GM12874 (cell line): ENCODE measurements around the gene CT45A3.
"Not testable (repeated sequence)": the region's sequence is repeated elsewhere in the genome, so short reads cannot be mapped to it uniquely, and the experiment has no call there.

Source experiments
- TF ChIP-seq, protein P1 (sequence below): IDR thresholded peaks from 2 replicates; pipeline ENCODE4 v1.5.1; 2011; ENCODE audit warnings: low read depth, mild to moderate bottlenecking, control low read depth, low read length, moderate library complexity; ENCODE audit not compliant: insufficient read depth

Gene CT45A3

GRCh38 chrX:135768091-135768490 is at the start of gene CT45A3:
Gene CT45A3 (minus strand): TSS chrX:135768191. CDS start chrX:135764444, 3,747 bp downstream.
- TF ChIP-seq, protein P1, sequence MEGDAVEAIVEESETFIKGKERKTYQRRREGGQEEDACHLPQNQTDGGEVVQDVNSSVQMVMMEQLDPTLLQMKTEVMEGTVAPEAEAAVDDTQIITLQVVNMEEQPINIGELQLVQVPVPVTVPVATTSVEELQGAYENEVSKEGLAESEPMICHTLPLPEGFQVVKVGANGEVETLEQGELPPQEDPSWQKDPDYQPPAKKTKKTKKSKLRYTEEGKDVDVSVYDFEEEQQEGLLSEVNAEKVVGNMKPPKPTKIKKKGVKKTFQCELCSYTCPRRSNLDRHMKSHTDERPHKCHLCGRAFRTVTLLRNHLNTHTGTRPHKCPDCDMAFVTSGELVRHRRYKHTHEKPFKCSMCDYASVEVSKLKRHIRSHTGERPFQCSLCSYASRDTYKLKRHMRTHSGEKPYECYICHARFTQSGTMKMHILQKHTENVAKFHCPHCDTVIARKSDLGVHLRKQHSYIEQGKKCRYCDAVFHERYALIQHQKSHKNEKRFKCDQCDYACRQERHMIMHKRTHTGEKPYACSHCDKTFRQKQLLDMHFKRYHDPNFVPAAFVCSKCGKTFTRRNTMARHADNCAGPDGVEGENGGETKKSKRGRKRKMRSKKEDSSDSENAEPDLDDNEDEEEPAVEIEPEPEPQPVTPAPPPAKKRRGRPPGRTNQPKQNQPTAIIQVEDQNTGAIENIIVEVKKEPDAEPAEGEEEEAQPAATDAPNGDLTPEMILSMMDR: not testable (repeated sequence)

GRCh38 chrX:135802687-135803086 is 34.7 kb upstream of the CT45A3 start, which contains the start of gene CT45A6:
Gene CT45A6 (minus strand): TSS chrX:135802787. CDS start chrX:135798993, 3,794 bp downstream.
- TF ChIP-seq, protein P1: not testable (repeated sequence)

- TF ChIP-seq, protein P1: not testable (repeated sequence)
These were observed 17.4 kb upstream of the CT45A3 start, which contains the start of gene CT45A5 for GRCh38 chrX:135785403-135785802. Gene CT45A5 (minus strand): TSS chrX:135785503. CDS start chrX:135781729, 3,774 bp downstream.

- TF ChIP-seq, protein P1: no peak
These were observed 26.7 kb downstream of the CT45A3 start for GRCh38 chrX:135741192-135741715.

- TF ChIP-seq, protein P1: peak; percentile 72
These were observed 27.3 kb downstream of the CT45A3 start for GRCh38 chrX:135740681-135741149.

GRCh38 chrX:135737366-135738071 is 30.5 kb downstream of the CT45A3 start:
- TF ChIP-seq, protein P1: no peak

- TF ChIP-seq, protein P1: no peak
These were observed 54.2 kb downstream of the CT45A3 start for GRCh38 chrX:135713795-135714194.
